CD4-positive, CD25-positive, alpha-beta regulatory T cell (primary cell): ENCODE data around the gene LDLRAD3. TPM values are rescaled to one million over a fixed set of nuclear protein-coding genes. Genes with fewer than 3 reads are reported as not detected.

Experiments
- ATAC-seq, 2 donors: fragments of 150-1000 bp; cut with Tn5 transposase; one replicate each; pipeline ENCODE4 v1.10.0; 2021; ENCODE audit warnings: low read depth in 2 of 2, moderate number of reproducible peaks in 2 of 2, moderate library complexity in 1 of 2
- DNase-seq, 3 donors: peaks; one replicate each; pipeline versions ENCODE4 v3.0.0 to v3.0.0-alpha.2; 2012 to 2022; ENCODE audit warnings: mixed read lengths in 1 of 3
- H3K27ac ChIP-seq: one replicate; pipeline ENCODE4 v1.7.0; 2013; ENCODE audit warnings: mild to moderate bottlenecking, low read length; ENCODE audit not compliant: insufficient read depth, poor library complexity, severe bottlenecking
- H3K27me3 ChIP-seq: one replicate; pipeline ENCODE4 v1.7.0; 2013; ENCODE audit warnings: low read length; ENCODE audit not compliant: control insufficient read depth, insufficient read depth
- H3K36me3 ChIP-seq: one replicate; pipeline ENCODE4 v1.7.0; 2013; ENCODE audit warnings: mild to moderate bottlenecking, low read length, moderate library complexity; ENCODE audit not compliant: control insufficient read depth, insufficient read depth
- H3K4me1 ChIP-seq: 2 replicates; pipeline ENCODE4 v1.7.0; 2013; ENCODE audit warnings: mild to moderate bottlenecking, low read length; ENCODE audit not compliant: insufficient read depth, control insufficient read depth, poor library complexity, severe bottlenecking
- H3K4me3 ChIP-seq: one replicate; pipeline ENCODE4 v1.7.0; 2013; ENCODE audit warnings: low read depth, mild to moderate bottlenecking, low read length, moderate library complexity
- H3K9me3 ChIP-seq, 2 experiments: 1 replicate in 1 of 2; 2 replicates in 1 of 2; pipeline ENCODE4 v1.7.0; 2013; ENCODE audit warnings: low read length in 2 of 2, mild to moderate bottlenecking in 1 of 2, moderate library complexity in 1 of 2; ENCODE audit not compliant: control insufficient read depth in 2 of 2
- H3K27ac Mint-ChIP-seq, 3 donors: one replicate each; pipeline ENCODE4 v1.8.0; 2020 to 2022; ENCODE audit warnings: mild to moderate bottlenecking in 3 of 3, mixed read lengths in 3 of 3, moderate library complexity in 2 of 3
- H3K27me3 Mint-ChIP-seq: one replicate; pipeline ENCODE4 v1.8.0; 2022; ENCODE audit warnings: mild to moderate bottlenecking, mixed read lengths
- H3K36me3 Mint-ChIP-seq: one replicate; pipeline ENCODE4 v1.8.0; 2020; ENCODE audit warnings: mixed read lengths
- H3K4me1 Mint-ChIP-seq, 4 donors: one replicate each; pipeline ENCODE4 v1.8.0; 2020 to 2022; ENCODE audit warnings: mixed read lengths in 4 of 4, mild to moderate bottlenecking in 1 of 4
- H3K4me3 Mint-ChIP-seq, 4 donors: one replicate each; pipeline ENCODE4 v1.8.0; 2020 to 2022; ENCODE audit warnings: mild to moderate bottlenecking in 4 of 4, mixed read lengths in 4 of 4, moderate library complexity in 3 of 4
- H3K9me3 Mint-ChIP-seq, 7 donors: one replicate each; pipeline ENCODE4 v1.8.0; 2020 to 2022; ENCODE audit warnings: mixed read lengths in 7 of 7, mild to moderate bottlenecking in 3 of 7, moderate library complexity in 2 of 7
- polyA plus RNA-seq, 4 donors: library from polyadenylated mRNA; unstranded; fragments of 300-500 nt; fragmentation: Illumina TruSeq; gene quantifications; one replicate each; pipeline ENCODE4 v1.2.3, GENCODE V29; 2021
- total RNA-seq: library from RNA; stranded (reverse); gene quantifications from one replicate; pipeline ENCODE4 v1.2.3, GENCODE V29; 2022

LDLRAD3 gene
- total and polyA plus RNA-seq, 5 donors from 2014 or later, result 0.06 TPM; not detected in 4

GRCh38 chr11:35971841-35972422 is 28.1 kb downstream of the LDLRAD3 start:
- Mint-ChIP-seq H3K36me3 (no peaks in the 10 kb centered on the region), H3K27ac (no peak overlapping the region), H3K4me1 (no peaks in the 10 kb centered on the region), H3K9me3 (peaks cover 0 to 5% (median 2%) of the 10 kb centered on the region in 7 donors), H3K27me3 (no peaks in the 10 kb centered on the region), H3K4me3 (no peak overlapping the region)
- Histone ChIP-seq H3K9me3 (no peaks in the 10 kb centered on the region), H3K36me3 (no peaks in the 10 kb centered on the region), H3K27me3 (no peaks in the 10 kb centered on the region), H3K27ac (no peak overlapping the region), H3K4me1 (no peaks in the 10 kb centered on the region), H3K4me3 (no peak overlapping the region)
- no peak for ATAC-seq
- DNase-seq, result no peak

GRCh38 chr11:35974882-35975589 is 31.2 kb downstream of the LDLRAD3 start:
- Mint-ChIP-seq H3K4me3 (no peak overlapping the region), H3K27me3 (no peaks in the 10 kb centered on the region), H3K27ac (no peak overlapping the region), H3K36me3 (no peaks in the 10 kb centered on the region), H3K4me1 (no peaks in the 10 kb centered on the region), H3K9me3 (peaks cover 0 to 5% (median 2%) of the 10 kb centered on the region in 7 donors)
- H3K27me3 ChIP-seq, result no peaks in the 10 kb centered on the region
- ATAC-seq (no peak), DNase-seq (no peak)
- no peak overlapping the region for H3K4me3 ChIP-seq
- H3K27ac ChIP-seq, result no peak overlapping the region
- no peaks in the 10 kb centered on the region for H3K36me3 ChIP-seq
- H3K9me3 ChIP-seq, result no peaks in the 10 kb centered on the region
- H3K4me1 ChIP-seq, result no peaks in the 10 kb centered on the region

GRCh38 chr11:35976434-35976833 is 32.6 kb downstream of the LDLRAD3 start:
- no peaks in the 10 kb centered on the region for H3K9me3 ChIP-seq
- Mint-ChIP-seq H3K4me1 (no peaks in the 10 kb centered on the region), H3K4me3 (no peak overlapping the region), H3K27ac (no peak overlapping the region), H3K36me3 (no peaks in the 10 kb centered on the region), H3K9me3 (peaks cover 0 to 5% (median 2%) of the 10 kb centered on the region in 7 donors), H3K27me3 (no peaks in the 10 kb centered on the region)
- H3K36me3 ChIP-seq, result no peaks in the 10 kb centered on the region
- no peak overlapping the region for H3K27ac ChIP-seq
- no peaks in the 10 kb centered on the region for H3K27me3 ChIP-seq
- DNase-seq, result no peak
- no peaks in the 10 kb centered on the region for H3K4me1 ChIP-seq
- ATAC-seq, result no peak
- H3K4me3 ChIP-seq, result no peak overlapping the region

GRCh38 chr11:35978183-35978582 is 34.3 kb downstream of the LDLRAD3 start:
- ATAC-seq (no peak), DNase-seq (no peak)
- Histone ChIP-seq H3K4me1 (no peaks in the 10 kb centered on the region), H3K27me3 (no peaks in the 10 kb centered on the region), H3K27ac (no peak overlapping the region), H3K36me3 (no peaks in the 10 kb centered on the region), H3K4me3 (no peak overlapping the region), H3K9me3 (no peaks in the 10 kb centered on the region)
- Mint-ChIP-seq H3K27me3 (no peaks in the 10 kb centered on the region), H3K9me3 (peaks cover 0 to 5% (median 2%) of the 10 kb centered on the region in 7 donors), H3K36me3 (no peaks in the 10 kb centered on the region), H3K4me1 (no peaks in the 10 kb centered on the region), H3K27ac (no peak overlapping the region), H3K4me3 (no peak overlapping the region)

- Mint-ChIP-seq H3K36me3 (no peaks in the 10 kb centered on the region), H3K4me3 (no peak overlapping the region), H3K27ac (no peak overlapping the region), H3K9me3 (peaks cover 0 to 3% (median 2%) of the 10 kb centered on the region in 7 donors), H3K4me1 (no peaks in the 10 kb centered on the region), H3K27me3 (no peaks in the 10 kb centered on the region)
- H3K36me3 ChIP-seq, result no peaks in the 10 kb centered on the region
- H3K27me3 ChIP-seq, result no peaks in the 10 kb centered on the region
- no peak overlapping the region for H3K4me3 ChIP-seq
- no peaks in the 10 kb centered on the region for H3K4me1 ChIP-seq
- no peaks in the 10 kb centered on the region for H3K9me3 ChIP-seq
- DNase-seq (no peak), ATAC-seq (no peak)
- no peak overlapping the region for H3K27ac ChIP-seq
Observed at GRCh38 chr11:35978891-35979290, 35.0 kb downstream of the LDLRAD3 start.

- no peaks in the 10 kb centered on the region for H3K36me3 ChIP-seq
- no peak overlapping the region for H3K27ac ChIP-seq
- Mint-ChIP-seq H3K9me3 (peaks cover 0 to under 1% (median 0%) of the 10 kb centered on the region in 7 donors), H3K4me3 (no peak overlapping the region), H3K27me3 (no peaks in the 10 kb centered on the region), H3K4me1 (no peaks in the 10 kb centered on the region), H3K27ac (no peak overlapping the region), H3K36me3 (no peaks in the 10 kb centered on the region)
- DNase-seq, result no peak
- no peaks in the 10 kb centered on the region for H3K9me3 ChIP-seq
- ATAC-seq, result no peak
- H3K27me3 ChIP-seq, result no peaks in the 10 kb centered on the region
- no peak overlapping the region for H3K4me3 ChIP-seq
- H3K4me1 ChIP-seq, result no peaks in the 10 kb centered on the region
Observed at GRCh38 chr11:35980686-35981390, 37.0 kb downstream of the LDLRAD3 start.

- Histone ChIP-seq H3K4me1 (no peaks in the 10 kb centered on the region), H3K9me3 (no peaks in the 10 kb centered on the region), H3K4me3 (no peak overlapping the region), H3K36me3 (no peaks in the 10 kb centered on the region), H3K27ac (no peak overlapping the region), H3K27me3 (no peaks in the 10 kb centered on the region)
- Mint-ChIP-seq H3K4me1 (no peaks in the 10 kb centered on the region), H3K27ac (no peak overlapping the region), H3K36me3 (no peaks in the 10 kb centered on the region), H3K27me3 (peaks cover 3% of the 10 kb centered on the region), H3K9me3 (no peaks in the 10 kb centered on the region), H3K4me3 (no peak overlapping the region)
- ATAC-seq, result no peak
- DNase-seq, result no peak
Observed at GRCh38 chr11:35981581-35981980, 37.7 kb downstream of the LDLRAD3 start.
